ENCODE data around the gene DCST1.

The DCST1 gene

DNA sequence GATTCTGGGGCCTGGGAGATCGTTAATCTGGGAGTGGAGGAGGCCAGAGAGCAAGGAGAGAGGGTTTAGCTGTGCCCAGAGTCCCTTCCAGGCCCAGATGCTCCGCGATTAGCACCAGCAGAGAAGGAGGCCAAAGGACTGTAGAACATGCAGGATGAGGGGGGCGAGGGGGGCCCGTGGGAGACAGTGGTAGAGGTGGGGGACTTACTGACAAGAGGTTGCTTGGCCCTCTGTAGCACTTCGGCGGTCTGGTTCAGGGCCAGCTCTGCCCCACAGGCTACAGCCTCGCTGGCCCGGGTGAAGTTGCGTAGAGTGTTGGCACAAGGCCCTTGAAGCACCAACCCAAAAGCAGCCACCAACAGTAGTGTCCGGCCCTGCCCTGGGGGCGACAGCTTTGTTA, 738 bp upstream of the DCST1 start:
- DNase-seq (ENCODE audit: low read depth, low spot score), result no peak

DNA sequence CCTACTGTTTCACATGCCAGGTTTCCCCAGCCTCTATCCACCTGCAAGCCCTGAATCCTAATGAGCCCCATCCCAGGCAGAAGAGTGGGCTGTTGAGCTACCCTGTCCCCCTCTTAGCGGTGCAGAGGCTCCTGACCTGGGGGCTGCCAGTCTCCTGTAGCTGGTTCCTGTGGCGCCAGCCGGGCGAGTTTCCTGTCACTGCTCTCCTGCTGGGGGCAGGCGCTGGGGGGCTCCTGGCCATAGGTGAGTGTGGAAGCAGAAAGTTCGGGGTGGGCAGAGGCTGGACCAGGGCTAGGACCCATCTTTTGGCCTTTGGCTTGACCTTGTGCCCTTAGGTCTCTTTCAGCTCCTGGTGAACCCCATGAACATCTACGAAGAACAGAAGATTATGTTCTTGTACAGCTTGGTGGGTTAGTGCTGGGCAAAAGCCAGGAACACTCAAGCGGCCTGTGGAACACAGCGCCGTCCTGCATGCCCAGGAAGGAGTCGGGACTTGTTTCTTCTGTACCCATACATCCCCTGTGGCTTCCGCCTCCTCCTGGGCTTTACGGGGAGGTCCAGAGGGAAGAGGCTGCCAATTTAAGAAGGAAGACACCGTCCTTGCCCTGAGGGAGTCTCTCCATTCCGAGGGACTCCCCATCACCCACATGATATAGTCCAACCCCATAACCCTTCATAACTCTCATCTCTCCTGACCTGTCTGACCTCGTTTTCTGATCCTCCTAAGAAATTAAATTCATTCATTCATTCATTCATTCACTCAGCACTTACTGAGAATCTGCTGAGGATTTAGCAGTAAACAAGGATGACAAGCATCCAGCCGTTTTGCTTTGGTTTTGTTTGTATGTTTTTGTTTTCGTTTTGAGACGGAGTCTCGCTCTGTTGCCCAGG, 939 bp downstream of the DCST1 start:
- DNase-seq (ENCODE audit: low read depth, low spot score), result no peak

DNA sequence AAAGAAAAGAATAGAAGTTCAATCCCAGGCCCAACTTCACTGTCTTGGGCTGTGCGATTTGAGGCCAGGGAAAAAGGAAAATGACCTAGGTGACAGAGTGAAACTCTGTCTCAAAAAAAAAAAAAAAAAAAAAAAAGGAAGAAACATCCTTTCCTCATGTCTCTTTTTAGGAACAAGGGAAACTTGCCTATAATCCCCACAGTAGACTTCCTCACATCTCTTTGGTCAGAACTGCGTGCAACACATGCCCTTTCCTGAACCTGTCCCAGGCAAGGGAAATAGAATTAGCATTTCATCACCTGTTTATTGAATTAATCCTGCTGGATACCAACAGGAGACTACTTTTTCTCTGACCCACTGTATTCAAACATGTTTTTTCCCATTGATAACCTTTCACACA, 2.3 kb downstream of the DCST1 start:
- DNase-seq (ENCODE audit: low read depth, low spot score), result no peak

DNA sequence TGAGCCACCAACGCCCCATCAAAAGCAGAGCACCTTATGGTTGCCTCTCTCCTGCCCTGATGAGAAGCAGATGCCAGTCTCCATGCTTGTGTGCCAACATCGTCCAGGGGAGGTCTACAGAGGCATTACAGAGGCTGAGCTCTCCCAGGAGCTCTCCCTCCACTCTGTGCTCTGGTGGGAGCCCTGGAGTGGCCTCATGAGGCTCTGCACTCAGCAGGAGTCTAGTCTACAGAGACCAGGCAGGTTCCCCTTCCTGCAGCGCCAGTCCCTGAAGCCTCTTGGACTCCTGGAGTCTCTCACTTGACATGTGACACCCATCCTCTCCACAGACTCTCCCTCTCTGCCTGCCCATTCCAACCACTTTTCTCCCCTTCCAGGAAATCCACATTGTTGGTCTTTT, 3.4 kb downstream of the DCST1 start:
- no peak for DNase-seq (ENCODE audit: low read depth, low spot score)

DNA sequence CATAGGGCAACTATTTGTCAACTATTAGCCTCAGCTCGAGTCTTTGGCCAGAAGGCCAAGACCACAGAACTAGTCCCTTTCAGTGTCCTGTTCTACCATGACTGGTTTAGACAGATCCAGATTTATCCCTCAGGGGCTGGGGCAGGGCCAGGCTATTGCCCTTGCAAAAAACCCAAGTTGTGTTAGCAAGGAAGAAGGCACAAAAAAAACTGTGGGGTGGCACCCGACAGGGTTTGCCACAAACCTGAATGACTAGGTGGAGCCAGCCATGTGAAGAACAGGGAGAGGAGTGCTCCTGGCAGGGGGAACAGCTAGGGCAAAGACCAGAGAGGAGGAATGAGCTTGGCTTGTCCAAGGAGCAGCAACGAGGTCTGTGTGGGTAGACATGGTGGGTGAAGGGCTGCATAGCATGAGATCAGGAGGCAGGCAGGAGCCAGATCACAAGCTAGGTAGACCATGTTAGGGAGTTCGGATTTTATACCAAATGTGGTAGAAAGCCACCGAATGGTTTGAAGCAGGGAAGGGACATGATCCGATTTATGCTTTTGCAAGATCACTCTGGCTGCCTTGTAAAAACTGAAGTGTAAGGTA, 4.3 kb downstream of the DCST1 start:
- no peak for DNase-seq (ENCODE audit: low read depth, low spot score)

DNA sequence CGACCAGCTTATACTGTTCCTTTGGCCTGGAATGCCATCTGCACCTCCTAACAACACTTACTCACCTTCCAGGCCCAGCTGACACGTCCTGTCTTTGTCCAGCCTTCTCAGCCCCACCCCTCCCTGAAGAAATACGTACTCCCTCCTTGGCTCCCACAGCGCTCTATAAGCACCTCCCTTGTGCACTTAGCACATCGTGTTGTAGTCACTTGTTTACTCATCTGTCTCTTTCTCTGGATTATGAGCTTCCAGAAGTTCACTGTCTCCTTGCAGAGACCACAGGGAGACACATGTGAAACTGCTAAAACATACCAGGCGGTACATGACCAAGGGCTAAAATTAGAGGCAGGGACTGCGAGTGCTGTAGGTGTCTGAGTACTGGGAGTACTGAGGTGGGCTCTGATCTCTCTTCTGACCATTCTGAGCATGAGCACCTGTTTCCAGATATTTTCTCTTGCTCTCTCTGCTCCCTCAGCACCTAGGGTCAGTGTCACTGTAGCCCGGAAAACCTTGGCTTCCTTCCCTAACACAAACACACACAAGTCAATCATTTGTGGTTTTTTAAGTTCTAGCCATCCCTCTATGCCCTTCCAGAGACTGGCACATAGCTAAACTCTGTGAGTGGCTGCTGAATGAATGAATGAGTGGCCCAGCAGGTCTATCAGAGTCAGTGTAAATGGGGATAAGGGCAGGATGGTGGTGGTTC, 5.1 kb downstream of the DCST1 start:
- no peak for DNase-seq (ENCODE audit: low read depth, low spot score)

DNA sequence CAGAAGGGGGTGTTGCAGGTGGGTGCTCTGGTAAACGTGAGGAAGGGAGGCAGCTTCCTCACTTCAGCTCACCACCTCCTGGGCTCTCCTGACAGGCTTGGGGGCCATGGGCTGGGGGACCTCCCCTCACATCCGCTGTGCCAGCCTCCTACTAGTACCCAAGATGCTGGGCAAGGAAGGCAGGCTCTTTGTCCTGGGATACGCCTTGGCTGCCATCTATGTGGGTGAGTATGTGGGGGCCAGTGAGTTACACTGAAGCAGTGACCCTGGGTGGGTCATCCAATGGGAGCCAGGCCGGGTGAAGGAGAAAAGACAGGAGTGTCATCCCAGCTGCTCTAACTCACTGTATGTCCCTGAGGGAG, 5.7 kb downstream of the DCST1 start:
- no peak for DNase-seq (ENCODE audit: low read depth, low spot score)

DNA sequence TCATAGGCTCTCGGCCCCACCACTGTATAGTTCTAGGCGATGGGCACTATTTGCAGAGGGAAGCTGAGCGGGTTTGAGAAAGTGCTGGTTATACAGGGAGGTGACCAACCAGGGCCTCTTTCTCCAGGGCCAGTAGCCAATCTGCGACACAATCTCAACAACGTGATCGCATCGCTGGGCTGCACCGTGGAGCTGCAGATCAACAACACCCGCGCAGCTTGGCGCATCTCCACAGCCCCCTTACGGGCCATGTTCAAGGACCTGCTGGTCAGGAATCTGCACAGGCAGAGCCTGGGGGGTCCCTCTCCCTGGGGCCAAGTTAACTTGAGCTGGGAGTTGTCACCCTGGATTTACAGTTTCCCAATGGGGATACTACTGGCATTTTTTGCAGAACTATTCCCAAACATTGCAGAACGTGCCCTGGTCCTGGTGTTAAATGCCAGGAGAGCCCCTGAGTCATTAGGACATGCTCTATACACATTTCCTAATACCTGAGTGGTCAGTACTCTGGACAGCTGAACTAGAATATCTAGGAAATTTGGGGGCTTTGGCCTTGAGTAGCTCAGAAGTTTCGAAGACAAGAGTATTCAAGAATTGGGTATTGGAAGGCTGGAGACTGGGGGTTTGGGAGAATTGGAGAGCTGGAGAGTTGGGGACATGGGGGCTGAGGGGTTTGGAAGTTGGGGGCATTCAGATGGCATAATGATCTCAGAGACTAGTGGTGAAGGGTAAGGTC, 6.9 kb downstream of the DCST1 start:
- DNase-seq (ENCODE audit: low read depth, low spot score), result no peak

DNA sequence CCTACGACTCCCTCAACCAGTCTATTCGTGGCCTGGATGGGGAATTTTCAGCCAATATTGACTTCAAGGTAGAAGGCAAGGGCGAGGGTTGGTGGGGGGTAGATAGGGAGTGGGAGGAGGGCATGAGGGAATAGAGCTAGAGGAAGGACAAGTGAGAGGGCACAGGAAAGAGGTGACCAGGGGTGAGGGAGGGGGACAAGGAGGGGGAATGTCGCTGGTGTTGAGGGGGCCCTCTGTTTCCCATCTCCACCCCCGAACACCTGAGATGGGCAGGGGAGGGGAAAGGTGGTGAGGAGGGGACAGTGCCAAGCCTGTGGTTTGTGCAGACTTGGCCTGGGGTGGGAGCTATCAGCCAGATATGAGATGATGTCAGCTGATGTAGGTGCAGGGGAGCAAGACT, 9.2 kb downstream of the DCST1 start:
- DNase-seq (ENCODE audit: low read depth, low spot score), result no peak

DNA sequence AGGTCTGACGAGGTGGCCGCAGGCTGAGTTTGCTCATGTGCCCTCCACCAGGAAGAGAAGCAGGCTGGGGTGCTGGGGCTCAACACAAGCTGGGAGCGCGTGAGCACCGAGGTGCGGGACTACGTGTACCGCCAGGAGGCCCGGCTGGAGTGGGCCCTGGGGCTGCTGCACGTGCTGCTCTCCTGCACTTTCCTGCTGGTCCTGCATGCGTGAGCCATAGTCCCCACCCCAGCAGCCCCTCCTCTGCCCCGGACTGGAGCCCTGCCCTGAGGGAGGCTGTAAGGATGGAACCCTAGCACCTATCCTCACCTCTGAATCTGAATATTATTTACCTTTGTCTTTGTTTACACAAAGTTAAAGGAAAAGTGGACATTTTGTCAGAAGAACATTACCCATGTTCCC, 9.7 kb downstream of the DCST1 start:
- no peak for DNase-seq (ENCODE audit: low read depth, low spot score)

DNA sequence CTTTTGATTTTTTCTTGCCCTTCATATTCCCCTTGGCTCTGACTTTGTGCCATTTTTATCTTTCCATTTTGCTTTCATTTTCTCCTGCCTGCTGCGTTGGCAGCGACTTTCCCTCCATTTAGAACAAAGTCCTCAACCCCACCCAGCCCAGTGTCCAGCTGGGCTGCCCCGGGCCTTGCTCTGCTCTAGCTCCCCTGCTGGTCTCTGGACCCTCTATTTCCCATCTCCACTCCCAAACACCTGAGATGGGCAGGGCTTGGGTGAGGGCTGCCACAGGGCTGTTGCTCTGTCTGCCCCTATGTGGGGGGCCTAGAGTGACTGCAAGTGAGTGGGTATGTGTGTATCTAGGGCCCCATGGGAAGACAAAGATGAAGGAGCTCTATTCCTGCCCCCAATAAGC, 10.2 kb downstream of the DCST1 start:
- DNase-seq (ENCODE audit: low read depth, low spot score), result no peak

DNA sequence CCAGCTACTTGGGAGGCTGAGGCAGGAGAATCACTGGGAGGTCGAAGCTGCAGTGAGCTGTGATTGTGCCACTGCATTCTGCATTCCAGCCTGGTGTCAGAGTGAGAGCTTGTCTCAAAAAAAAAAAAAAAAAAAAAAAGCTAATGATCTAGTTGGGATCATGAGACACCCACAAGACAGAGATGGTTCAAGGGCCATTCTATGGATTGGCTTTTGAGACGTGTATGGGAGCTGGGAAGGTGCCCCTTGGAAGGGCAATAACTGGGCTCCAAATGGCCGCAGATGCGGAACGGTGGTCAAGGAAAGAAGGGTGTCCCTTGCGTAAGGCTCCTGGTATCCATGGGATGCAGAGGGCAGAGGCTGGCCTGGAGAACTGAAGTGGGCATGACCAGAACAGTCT, 10.7 kb downstream of the DCST1 start:
- DNase-seq (ENCODE audit: low read depth, low spot score), result no peak

DNA sequence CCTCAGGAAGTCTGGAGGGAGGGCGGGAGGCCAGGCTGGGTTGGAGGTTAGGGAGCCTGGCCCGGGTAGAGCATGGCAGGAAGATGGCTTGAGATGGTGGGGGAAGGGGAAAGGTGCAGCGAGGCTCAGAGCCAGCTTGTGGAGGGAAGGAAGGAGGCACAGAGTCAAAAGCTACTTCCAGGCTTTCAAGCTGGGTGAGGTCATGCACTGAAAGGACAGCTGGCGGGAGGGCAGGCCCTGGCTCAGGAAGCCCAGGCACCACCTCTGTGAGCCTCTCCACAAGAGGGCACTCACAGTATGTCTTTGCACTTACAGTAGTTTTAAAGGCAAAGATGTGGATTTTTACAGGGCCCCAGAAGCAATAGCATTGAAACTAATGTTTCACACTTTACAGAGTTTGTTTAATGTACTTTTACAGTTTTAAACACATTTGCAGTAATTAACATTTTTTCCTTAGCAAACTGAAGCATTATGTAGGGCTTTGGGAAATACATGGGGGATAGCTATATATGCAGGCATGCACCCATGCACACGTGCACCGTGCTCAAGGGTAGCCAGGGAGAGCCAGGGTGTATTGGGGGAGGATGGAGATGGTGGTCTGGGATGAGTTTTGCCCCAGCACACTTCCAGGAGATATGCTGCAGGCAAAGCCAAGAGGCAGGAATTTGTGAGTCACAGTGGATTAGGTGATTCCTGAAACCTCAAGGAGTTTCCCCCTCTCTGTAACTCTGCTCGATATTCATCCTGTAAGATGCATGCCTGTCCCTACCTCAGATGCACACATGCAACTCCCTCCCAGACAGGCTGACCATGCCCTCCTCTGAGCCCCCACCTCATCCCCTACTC, 11.4 kb downstream of the DCST1 start:
- no peak for DNase-seq (ENCODE audit: low read depth, low spot score)

DNA sequence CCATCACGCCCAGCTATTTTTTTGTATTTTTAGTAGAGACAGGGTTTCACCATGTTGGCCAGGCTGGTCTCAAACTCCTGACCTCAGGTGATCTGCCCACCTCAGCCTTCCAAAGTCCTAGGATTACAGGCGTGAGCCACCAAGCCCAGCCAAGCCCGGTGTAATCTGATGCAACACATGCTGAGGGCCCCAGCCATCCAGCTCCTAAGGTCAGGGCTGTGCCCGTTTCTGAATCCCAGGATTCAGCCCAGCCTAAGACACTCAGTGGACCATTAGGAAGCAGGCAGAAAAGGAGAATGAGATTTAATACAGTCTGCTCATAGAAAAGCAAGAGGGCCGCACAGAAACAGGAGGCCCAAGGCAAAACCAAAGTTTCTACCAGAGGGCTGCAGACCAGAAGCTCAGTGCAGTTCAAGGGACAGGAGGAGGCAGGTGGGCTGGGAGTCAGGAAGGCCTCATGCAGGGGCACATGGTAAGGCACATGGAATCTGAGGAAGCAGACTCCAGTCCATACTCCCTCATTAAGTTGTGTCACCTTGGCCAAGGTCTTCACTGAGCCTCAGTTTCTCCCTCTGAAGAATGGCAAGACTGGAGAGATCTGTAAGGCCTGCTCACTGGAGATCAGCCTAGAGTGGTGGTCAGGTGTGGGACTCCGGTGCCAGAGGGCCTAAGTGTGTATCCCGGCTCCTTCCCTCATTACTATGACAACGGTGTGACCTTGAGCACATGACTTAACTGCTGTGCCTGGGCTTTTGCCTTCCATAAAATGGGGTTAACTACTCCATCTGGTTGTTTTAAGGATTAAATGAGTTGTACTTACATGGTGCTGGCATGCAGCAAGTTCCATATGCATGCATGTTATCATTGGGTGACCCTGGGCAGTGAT, 15.1 kb downstream of the DCST1 start:
- no peak for DNase-seq (ENCODE audit: low read depth, low spot score)

DNA sequence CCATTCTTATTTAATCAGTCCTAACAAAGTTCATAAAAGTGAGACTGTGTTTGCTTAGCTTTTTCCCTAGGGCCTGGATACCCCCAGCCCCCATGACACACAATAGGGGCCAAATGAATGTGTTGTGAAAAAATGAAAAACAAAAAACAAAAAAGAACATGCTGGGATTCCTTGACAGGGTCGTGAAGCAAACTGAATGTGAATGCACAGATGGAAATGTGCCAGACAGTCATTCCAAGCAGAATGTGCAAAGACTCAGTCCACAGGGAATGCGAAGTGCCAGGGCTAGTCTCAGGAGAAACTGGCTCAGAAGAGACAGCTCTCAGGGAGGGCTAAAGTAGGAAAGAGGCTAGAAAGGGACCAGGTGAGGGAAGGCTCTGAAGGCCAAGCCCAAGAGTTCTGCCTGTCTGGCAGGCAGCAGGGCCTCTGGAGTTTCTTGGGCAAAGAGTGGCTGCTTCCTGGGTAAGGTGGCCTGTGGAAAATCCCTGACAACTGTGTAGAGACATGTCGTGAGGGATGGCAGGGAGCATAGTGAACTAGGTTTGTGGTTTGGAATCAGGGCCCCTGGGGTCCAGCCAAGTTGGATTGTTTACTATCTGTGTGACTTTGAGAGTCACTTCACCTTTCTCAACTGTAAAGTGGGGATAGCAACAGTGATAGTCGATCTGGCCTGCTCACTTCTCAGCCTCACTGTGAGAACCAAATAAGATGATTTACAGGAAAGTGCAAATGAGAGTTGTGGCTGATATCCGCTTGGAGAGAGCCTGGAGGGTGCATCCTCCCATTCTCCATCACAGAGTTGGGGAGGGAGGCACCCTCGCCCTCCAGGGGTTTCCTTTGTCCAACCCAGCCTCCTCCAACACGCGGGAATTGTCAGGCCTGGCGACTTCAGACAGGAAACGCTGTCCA, 16.3 kb downstream of the DCST1 start:
- no peak for DNase-seq (ENCODE audit: low read depth, low spot score)

DNA sequence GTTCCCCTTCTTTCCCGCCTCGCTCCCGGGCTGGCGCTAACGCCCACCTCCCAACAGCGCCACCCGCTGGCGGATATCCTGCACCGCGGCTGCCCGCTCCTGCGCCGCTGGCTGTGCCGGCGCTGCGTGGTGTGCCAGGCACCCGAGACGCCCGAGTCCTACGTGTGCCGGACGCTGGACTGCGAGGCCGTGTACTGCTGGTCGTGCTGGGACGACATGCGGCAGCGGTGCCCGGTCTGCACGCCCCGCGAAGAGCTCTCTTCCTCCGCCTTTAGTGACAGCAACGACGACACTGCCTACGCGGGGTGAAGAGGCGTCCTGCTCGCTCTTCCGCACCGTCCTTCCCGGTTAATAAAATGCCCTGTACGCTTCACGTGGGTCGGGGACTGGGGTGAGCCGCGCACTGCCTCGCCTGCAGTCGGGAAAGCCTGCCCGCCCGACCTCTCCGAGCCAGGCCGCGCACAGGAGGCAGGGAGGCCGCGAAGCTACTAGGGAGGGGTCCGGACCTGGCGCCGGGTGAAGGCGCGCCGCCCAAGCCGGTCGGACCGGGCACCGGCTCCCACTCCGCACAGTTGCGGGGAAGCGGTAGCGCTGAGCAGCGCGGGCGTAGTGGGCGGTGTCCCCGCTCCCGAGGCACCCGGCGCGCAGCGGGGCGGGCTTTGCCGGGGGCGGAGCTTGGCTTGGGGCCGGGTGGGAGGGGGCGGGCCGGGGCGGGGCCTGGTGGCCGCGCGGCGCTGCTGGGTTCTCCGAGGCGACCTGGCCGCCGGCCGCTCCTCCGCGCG, 17.1 kb downstream of the DCST1 start, which contains the start of gene ADAM15:
Gene ADAM15, plus strand, starts transcription at position 757 of the 782 bp plus-strand sequence. CDS start 71 bp downstream, outside the sequence.
- DNase-seq (ENCODE audit: low read depth, low spot score), result no peak

DNA sequence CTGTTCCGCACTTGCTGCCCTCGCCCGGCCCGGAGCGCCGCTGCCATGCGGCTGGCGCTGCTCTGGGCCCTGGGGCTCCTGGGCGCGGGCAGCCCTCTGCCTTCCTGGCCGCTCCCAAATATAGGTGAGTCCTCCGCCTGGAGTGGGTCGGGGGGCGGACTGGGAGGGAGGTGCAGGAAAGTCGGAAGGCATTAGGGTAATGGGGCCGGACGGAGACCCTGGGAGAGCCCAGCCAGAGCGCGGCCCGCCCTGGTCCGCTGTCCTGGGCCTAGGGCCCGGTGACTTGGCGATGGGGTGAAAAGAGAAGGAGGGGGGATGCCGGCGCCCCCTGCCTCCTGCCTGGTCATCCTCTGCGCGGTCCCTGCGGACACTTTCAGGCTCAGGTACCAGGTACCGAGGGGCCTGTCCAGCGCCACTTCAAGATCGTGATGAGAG, 17.7 kb downstream of the DCST1 start:
- no peak for DNase-seq (ENCODE audit: low read depth, low spot score)

DNA sequence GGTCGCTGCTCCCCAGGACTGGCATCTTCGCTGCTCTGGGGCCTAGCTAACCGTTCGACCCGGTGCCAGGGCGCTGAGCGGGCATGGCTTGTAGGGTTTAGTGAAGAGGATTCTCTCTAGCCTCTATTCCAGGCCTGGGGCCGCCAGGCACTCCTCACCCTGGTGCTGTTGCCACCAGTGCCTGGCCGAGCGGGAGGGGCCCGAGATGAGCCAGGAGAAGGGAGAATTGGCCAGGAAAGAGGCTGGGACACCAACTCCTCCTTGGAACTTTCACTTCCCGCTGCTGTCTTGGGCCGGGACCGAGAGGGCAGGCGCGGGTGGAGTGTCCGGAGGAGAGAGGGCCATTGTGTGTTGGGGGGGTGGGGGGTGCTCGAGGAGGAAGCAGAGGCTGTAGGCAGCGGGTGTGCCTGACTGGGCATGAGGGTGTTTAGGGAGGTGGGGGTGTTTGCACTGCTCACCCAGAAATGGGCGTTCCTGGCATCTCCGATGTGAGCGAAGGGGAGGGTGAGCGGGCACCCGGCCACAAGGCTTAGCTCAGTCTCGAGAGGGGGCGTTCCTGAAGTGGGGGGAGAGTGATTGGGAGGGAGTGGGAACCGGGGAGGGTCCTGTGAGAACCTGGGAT, 18.3 kb downstream of the DCST1 start:
- DNase-seq (ENCODE audit: low read depth, low spot score), result no peak
